Endodermal cell (in vitro differentiated cells): Measurements from ENCODE around the gene TAF8. TPM values are rescaled to one million over a fixed set of nuclear protein-coding genes. Genes with fewer than 3 reads are reported as not detected.

ENCODE experiments used
- DNase-seq: peaks from one replicate; pipeline ENCODE4 v3.0.0-alpha.2; 2017
- H3K27ac ChIP-seq: 2 replicates; pipeline ENCODE4 v1.5.1; 2013; ENCODE audit warnings: mild to moderate bottlenecking, low read depth, low read length, moderate library complexity
- H3K27me3 ChIP-seq: 2 replicates; pipeline ENCODE4 v1.6.1; 2013; ENCODE audit warnings: mild to moderate bottlenecking, low read length, moderate library complexity; ENCODE audit not compliant: insufficient read depth, control insufficient read depth, poor library complexity, severe bottlenecking
- H3K36me3 ChIP-seq: 2 replicates; pipeline ENCODE4 v1.7.0; 2013; ENCODE audit warnings: mild to moderate bottlenecking, low read length, moderate library complexity; ENCODE audit not compliant: control insufficient read depth, insufficient read depth
- H3K4me1 ChIP-seq: one replicate; pipeline ENCODE4 v1.7.0; 2013; ENCODE audit warnings: low read length; ENCODE audit not compliant: control insufficient read depth, insufficient read depth
- H3K4me3 ChIP-seq: 2 replicates; pipeline ENCODE4 v1.5.1; 2013; ENCODE audit warnings: mild to moderate bottlenecking, low read length, moderate library complexity
- H3K9ac ChIP-seq: 2 replicates; pipeline ENCODE4 v1.6.1; 2013; ENCODE audit warnings: mild to moderate bottlenecking, low read length, moderate library complexity; ENCODE audit not compliant: poor library complexity, severe bottlenecking; ENCODE audit errors: extremely low read depth
- H3K9me3 ChIP-seq: 2 replicates; pipeline ENCODE4 v1.6.1; 2013; ENCODE audit warnings: mild to moderate bottlenecking, low read length, moderate library complexity; ENCODE audit not compliant: control insufficient read depth
- H3K27ac Mint-ChIP-seq: 2 replicates; pipeline ENCODE4 v1.8.0; 2020; ENCODE audit warnings: mixed read lengths
- H3K27me3 Mint-ChIP-seq: 2 replicates; pipeline ENCODE4 v1.8.0; 2021; ENCODE audit warnings: mild to moderate bottlenecking, mixed read lengths; ENCODE audit not compliant: insufficient read depth
- H3K36me3 Mint-ChIP-seq: 2 replicates; pipeline ENCODE4 v1.8.0; 2020; ENCODE audit warnings: low read depth, mixed read lengths
- H3K4me1 Mint-ChIP-seq: 2 replicates; pipeline ENCODE4 v1.8.0; 2020; ENCODE audit warnings: mixed read lengths
- H3K4me3 Mint-ChIP-seq: 2 replicates; pipeline ENCODE4 v1.8.0; 2020; ENCODE audit warnings: mild to moderate bottlenecking, moderate library complexity, mixed read lengths
- H3K9me3 Mint-ChIP-seq: 2 replicates; pipeline ENCODE4 v1.8.0; 2020; ENCODE audit warnings: mild to moderate bottlenecking, mixed read lengths
- WGBS, 2 experiments: methylation state at CpG; one replicate each; pipeline versions ENCODE4 v1.1.5 to v1.1.7; 2013; ENCODE audit warnings: missing lambda C conversion rate in 2 of 2, mixed read lengths in 1 of 2; ENCODE audit not compliant: insufficient coverage in 1 of 2, insufficient read length in 1 of 2; 5-methylcytosine and 5-hydroxymethylcytosine counted together
- total RNA-seq, 2 donors: library from RNA; stranded (reverse); fragmentation: NEBNext Ultra II Directional in 1 of 2; extraction: Animal tissue kit (Norgen Biotek cat#: 25700) in 1 of 2; gene quantifications; 2 replicates in 1 of 2; 3 replicates in 1 of 2; pipeline ENCODE4 v1.2.1, GENCODE V29; 2021
- TF ChIP-seq, protein P1 (sequence below): fragments of 200-600 bp; sonication (generic); conservative IDR thresholded peaks from 2 replicates; pipeline ENCODE4 v1.5.0; 2021; ENCODE audit warnings: antibody characterized with exemption, mild to moderate bottlenecking

The TAF8 gene
- total RNA-seq, 2 donors from 2014 or later = 27.9 to 31.0 TPM

DNA sequence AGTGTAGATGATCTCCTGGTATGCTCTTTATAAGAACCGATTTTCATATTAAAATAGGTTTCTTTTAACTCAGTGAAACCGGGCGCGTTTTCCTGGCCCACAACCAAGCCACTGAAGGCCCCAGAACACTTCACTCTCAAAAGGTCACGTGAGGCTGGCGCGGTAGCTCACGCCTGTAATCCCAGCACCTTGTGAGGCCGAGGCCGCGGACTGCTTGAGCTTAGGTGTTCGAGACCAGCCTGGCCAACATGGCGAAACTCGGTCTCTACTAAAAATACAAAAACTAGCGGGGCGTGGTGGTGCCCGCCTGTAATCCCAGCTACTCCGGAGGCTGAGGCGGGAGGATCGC lies 402 bp upstream of the TAF8 start:
- Mint-ChIP-seq H3K4me3 (peak overlapping the region; percentile 91), H3K36me3 (peaks cover 20% of the 10 kb centered on the region), H3K27ac (peak overlapping the region; percentile 61), H3K9me3 (no peaks in the 10 kb centered on the region), H3K4me1 (peaks cover 17% of the 10 kb centered on the region), H3K27me3 (peaks cover 54% of the 10 kb centered on the region)
- TF ChIP-seq, protein P1, sequence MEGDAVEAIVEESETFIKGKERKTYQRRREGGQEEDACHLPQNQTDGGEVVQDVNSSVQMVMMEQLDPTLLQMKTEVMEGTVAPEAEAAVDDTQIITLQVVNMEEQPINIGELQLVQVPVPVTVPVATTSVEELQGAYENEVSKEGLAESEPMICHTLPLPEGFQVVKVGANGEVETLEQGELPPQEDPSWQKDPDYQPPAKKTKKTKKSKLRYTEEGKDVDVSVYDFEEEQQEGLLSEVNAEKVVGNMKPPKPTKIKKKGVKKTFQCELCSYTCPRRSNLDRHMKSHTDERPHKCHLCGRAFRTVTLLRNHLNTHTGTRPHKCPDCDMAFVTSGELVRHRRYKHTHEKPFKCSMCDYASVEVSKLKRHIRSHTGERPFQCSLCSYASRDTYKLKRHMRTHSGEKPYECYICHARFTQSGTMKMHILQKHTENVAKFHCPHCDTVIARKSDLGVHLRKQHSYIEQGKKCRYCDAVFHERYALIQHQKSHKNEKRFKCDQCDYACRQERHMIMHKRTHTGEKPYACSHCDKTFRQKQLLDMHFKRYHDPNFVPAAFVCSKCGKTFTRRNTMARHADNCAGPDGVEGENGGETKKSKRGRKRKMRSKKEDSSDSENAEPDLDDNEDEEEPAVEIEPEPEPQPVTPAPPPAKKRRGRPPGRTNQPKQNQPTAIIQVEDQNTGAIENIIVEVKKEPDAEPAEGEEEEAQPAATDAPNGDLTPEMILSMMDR = no peak
- WGBS, 2 experiments = 83 to 85% methylated on average over 18 to 20 of the region's 20 CpGs
- peaks cover 12% of the 10 kb centered on the region for H3K36me3 ChIP-seq
- no peak overlapping the region for H3K9ac ChIP-seq
- H3K4me1 ChIP-seq = no peaks in the 10 kb centered on the region
- H3K27me3 ChIP-seq = peaks cover 47% of the 10 kb centered on the region
- peak; percentile 72 for DNase-seq
- peak overlapping the region; percentile 98 for H3K4me3 ChIP-seq
- no peaks in the 10 kb centered on the region for H3K9me3 ChIP-seq
- H3K27ac ChIP-seq = no peak overlapping the region

DNA sequence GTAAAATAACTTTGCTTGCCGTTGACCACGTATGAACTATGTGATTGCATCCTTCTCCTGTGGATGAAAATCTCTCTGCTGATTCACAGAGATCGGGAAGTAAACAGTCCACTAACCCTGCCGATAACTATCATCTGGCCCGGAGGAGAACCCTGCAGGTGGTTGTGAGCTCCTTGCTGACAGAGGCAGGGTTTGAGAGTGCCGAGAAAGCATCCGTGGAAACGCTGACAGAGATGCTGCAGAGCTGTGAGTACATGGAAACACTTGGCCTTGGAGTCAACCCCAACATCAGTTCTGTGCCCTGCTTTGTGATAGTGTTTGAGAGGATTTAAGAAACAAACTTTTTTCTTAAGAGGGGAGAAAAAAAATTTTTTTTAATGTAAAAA lies 937 bp downstream of the TAF8 start:
- Histone ChIP-seq H3K27ac (no peak overlapping the region), H3K9ac (peak overlapping the region; percentile 94)

DNA sequence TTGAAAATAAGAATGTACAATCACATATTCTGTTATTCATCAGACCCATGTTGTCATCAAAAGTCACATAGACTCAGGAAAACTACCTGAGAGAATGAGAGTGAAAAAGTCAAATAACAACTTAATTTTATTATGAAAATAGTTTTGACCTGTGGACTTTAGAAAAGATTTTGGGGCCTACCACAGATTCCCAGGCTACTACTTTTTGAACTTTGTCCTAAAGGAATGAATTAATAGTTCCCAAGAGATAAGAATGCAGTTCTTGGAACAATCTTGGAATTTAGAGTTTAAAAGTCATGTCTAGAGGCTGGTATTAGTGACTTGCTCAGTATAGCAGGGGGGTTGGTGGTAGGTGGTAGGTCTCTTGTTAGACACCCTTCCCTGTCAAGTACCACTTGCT lies 3.3 kb downstream of the TAF8 start:
- TF ChIP-seq, protein P1 = no peak
- Mint-ChIP-seq H3K36me3 (peaks cover 53% of the 10 kb centered on the region), H3K27me3 (peaks cover 17% of the 10 kb centered on the region), H3K27ac (no peak overlapping the region), H3K4me1 (peaks cover 3% of the 10 kb centered on the region), H3K4me3 (no peak overlapping the region), H3K9me3 (no peaks in the 10 kb centered on the region)
- no peaks in the 10 kb centered on the region for H3K4me1 ChIP-seq
- peaks cover 41% of the 10 kb centered on the region for H3K36me3 ChIP-seq
- peaks cover 10% of the 10 kb centered on the region for H3K27me3 ChIP-seq
- H3K27ac ChIP-seq = no peak overlapping the region
- no peaks in the 10 kb centered on the region for H3K9me3 ChIP-seq
- DNase-seq = no peak
- no peak overlapping the region for H3K4me3 ChIP-seq
- H3K9ac ChIP-seq = no peak overlapping the region

More for the DNA sequence above, 937 bp downstream of the TAF8 start:
- H3K27me3 ChIP-seq = peaks cover 33% of the 10 kb centered on the region
- Mint-ChIP-seq H3K4me1 (peaks cover 5% of the 10 kb centered on the region), H3K36me3 (peaks cover 31% of the 10 kb centered on the region), H3K4me3 (peak overlapping the region; percentile 91), H3K27me3 (peaks cover 40% of the 10 kb centered on the region), H3K27ac (peak overlapping the region; percentile 15), H3K9me3 (no peaks in the 10 kb centered on the region)
- H3K9me3 ChIP-seq = no peaks in the 10 kb centered on the region
- WGBS, 2 experiments = 59 to 68% methylated on average over 6 to 8 of the region's 8 CpGs
- peaks cover 25% of the 10 kb centered on the region for H3K36me3 ChIP-seq
- TF ChIP-seq, protein P1 = no peak
- no peaks in the 10 kb centered on the region for H3K4me1 ChIP-seq
- DNase-seq = no peak
- H3K4me3 ChIP-seq = peak overlapping the region; percentile 98
